Erythroblast (primary cell): ENCODE measurements around the gene FGF12.

Experiments used
- GATA1 ChIP-seq: IDR thresholded peaks from 2 replicates; pipeline ENCODE4 v1.6.1; 2011; ENCODE audit warnings: low read depth, mild to moderate bottlenecking, control low read depth, low read length, moderate library complexity
- POLR2A ChIP-seq: IDR thresholded peaks from 2 replicates; pipeline ENCODE4 v1.6.1; 2011; ENCODE audit warnings: mild to moderate bottlenecking, low read length

DNA sequence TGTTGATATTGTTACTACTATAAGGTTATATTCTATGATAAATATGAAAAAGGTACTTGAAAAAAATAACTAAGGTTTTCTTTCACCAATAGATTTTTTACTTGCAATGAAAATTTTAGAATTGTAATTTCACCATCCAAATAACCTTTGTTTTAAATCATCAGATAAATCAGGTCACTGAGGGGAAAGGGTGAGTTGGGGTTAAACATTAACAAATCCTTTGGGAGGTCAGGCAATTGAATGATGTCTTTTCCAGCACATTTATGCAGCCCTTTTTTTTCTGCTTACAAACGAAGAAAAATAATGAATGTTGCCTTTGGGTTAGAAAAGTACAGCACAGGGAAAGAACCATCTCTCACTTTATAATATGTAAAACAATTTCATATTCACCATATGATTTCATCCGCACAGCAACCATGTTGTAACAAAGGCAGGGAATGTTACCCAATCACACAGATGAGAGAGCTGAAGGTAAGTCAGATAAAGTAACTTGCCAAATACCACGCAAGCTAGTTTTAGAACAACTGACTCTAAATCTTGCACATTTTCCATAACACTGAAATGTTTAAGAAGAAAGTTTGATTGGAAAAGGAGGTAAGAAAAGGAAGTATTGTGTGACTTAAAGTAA lies 151.3 kb downstream of the FGF12 start:
- TF ChIP-seq POLR2A = no peak
- no peak for TF ChIP-seq GATA1
